Right hindlimb (tissue), 1 donor: ENCODE results near the gene PRR27.

Source experiments
- DNase-seq: peaks from one replicate; pipeline ENCODE4 v3.0.0-alpha.2; 2018

The PRR27 gene

DNA sequence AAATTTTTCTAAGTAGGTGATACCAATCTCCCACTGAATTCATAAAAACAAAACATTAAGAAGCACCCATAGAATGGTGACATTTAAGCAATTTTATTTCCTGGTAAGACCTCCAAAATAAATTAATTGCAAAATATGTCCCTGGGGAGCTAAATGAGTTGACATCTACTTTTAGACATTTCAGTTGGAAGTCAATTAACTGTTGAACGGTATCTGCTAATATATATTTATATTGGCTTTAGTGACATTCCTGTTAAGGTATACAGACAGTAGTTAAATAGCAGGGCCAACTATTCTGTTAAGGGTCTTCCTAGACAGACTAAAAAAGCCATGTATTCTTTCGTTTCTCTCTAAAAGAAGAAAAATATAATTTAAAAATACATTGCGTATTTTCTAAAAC is at the start of gene PRR27:
PRR27 (plus strand) TSS at position 301 of the 400 bp plus-strand sequence. CDS start 139 bp downstream, outside the sequence.
- no peak for DNase-seq

GRCh38 chr4:70110917-70111316 is 43.1 kb upstream of the PRR27 start:
- DNase-seq: no peak

DNA sequence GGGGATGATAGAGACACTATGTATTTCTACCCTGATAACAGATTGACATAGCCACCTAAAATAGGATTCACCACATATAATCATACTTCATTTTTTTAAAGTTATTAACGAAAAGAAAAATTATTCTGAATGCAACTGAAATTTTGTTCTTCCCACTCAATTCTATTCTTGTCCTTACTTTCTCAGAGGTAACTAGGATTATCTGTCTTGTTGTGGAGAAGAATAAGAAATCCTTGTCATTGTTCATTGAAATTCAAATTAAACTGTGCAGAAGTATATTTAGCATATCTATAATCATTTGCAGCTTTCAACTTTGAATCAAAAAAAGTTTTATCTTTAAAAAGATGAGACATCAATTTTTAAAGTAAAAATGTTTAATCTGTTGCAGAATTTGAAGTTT is 40.4 kb upstream of the PRR27 start:
- no peak for DNase-seq

DNA sequence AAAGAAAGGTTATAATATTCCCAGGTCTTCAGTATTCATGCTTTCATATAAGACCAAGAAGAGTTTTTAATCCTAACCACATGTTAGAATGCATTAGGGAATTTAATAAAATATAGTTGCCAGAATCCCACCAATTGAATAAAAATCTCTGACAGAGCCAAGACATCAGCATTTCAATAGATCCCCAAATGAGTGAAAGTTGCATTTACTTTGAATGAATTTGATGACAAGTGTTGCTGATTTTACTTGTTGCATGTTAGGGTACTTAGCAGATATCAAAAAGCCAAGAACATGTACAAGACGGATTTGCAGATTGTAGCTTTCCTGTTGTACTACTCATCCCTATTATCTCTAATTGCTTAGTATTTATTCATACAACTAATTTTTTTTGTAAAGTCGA is 39.9 kb upstream of the PRR27 start:
- DNase-seq: no peak

DNA sequence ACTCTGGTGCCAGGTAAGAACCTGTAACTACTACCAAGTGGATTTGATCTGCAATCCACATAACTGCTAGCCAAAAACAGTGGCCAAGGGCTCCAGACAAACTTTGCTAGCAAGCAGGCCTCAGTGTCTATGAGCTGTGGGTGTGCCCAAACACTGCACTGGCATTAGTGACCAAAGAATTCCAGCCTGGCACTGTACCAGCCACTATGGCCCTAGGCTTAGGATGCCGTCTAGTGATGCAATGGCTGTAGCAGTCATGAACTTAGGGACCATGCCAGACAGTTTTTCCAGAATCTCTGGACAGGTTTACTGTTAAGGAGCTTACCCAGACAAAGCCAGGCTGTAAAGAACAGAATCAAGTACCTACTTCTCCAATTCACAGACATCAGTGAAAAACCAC is 33.7 kb upstream of the PRR27 start:
- no peak for DNase-seq

GRCh38 chr4:70133473-70133872 is 20.6 kb upstream of the PRR27 start:
- no peak for DNase-seq

- DNase-seq: no peak
Measured at GRCh38 chr4:70138751-70139150, 15.3 kb upstream of the PRR27 start.

DNA sequence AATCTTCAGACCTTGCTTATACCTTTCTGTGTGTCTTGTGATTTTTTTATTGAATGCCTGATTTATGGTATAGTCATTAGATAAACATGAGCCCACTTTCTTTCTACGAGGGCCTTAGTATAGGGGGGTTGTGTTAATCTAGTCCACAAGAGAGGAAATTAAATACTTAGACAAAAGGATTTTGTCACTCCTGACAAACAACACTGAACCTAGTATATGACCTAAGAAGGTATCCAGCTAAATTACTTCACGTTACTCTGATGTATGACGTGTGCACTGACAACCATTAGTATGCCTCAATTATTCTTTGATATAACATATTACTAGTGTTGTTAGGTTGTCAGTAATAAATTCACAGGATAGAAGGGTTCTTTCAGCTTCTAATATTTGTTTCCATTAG is 2.8 kb upstream of the PRR27 start:
- no peak for DNase-seq

DNA sequence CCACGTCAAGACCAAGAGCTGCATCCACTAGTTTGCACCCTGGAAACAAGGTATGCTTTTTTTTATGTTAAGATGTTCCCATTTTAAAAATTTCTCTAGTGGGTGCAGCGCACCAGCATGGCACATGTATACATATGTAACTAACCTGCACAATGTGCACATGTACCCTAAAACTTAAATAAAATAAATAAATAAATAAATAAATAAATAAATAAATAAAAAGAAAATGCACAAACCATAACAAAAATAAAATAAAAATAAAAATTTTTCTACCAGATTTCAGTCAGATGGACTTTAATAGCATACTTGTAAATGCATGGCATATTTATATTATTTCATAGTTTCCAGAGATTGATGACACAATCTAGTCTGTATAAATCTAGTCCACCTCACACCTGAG is 1.9 kb upstream of the PRR27 start:
- no peak for DNase-seq

- DNase-seq: no peak
Measured at GRCh38 chr4:70158576-70158975, 4.5 kb downstream of the PRR27 start.

DNA sequence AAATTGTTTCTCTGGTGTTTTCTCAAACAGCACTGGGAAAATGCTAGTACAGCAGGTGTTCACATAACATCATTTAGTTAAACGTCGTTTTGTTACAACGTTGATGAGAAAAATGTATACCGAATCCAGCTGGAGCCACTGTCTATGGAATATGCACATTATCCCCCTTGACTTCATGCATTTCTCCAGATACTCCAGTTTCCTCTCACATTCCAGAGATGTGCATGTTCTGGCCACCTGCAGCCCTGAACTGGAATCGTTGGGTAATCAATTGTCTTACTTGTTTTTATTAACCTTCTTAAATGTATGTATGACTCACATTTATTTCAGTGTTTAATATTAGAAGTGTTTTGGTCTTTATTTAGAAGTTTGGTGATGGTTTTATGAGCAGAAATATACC is 23.1 kb downstream of the PRR27 start:
- DNase-seq: peak; percentile 26

- no peak for DNase-seq
Measured at GRCh38 chr4:70178075-70178660, 24.1 kb downstream of the PRR27 start.

GRCh38 chr4:70179811-70180210 is 25.8 kb downstream of the PRR27 start:
- no peak for DNase-seq

- DNase-seq: no peak
Measured at GRCh38 chr4:70181864-70182263, 27.8 kb downstream of the PRR27 start.

DNA sequence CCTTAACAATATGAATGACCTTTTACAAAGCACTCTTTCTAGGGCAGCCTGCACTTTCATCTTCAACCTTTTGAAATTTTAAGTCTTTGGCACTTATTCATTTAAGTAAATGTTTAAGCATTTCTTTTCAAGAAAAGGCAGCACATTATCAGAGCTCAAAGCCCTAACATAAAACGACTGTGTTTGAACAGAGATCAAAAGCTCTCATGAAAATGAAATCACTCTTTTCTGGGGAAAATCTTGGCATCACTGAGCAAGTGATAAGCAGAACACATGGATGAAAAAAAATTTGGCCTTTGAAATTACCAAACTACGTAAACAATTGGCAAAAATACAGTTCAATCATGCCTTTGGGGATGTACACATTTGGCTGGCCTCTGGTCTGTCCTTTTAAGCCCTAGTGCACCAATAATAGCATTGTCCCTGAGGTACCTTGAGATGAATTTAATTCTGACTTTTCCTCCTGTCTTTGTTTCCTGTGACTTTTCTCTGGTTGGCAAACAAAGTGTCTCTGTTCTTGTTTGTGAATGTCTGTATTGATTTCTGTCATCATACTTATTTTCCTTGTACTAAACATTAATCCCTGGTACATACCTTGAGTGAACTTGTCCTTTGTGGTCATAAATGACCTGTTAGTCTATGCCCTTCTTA is 28.6 kb downstream of the PRR27 start:
- DNase-seq: no peak

DNA sequence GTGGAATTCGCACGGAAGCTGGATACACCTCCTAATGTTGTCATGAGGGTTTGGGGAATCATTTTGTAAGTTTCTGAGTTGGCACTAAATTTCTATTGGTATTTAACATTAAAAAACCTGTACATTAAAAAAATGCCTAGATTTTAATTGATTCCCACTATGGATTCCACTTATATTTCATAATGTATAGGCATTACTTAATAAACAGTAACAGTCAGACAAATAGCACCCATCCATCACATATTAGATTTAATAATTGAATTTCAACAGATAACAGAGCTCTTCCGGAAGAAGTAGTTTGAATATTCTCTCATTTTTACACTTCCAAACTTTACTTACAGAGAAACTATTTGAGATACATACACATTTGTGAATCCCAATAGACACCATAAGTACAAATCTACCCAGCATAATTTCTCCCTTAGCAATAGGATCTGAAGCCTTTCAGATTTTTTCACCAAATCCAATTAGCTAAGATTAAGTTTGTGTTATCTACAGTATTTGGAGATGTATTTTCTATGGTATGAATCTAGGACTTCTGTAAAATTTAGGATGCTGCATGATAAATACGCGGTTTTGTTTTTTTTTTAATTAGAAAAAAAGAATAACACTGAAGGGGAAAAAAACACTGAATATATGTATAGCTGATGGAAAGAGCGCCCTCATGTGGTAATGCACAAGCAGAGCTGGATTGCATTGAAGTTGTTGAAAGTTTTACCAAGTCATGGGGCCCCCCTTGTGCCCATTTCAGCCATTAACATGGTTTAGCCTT is 29.3 kb downstream of the PRR27 start:
- DNase-seq: no peak

- no peak for DNase-seq
Measured at GRCh38 chr4:70183940-70184246, 29.9 kb downstream of the PRR27 start.

DNA sequence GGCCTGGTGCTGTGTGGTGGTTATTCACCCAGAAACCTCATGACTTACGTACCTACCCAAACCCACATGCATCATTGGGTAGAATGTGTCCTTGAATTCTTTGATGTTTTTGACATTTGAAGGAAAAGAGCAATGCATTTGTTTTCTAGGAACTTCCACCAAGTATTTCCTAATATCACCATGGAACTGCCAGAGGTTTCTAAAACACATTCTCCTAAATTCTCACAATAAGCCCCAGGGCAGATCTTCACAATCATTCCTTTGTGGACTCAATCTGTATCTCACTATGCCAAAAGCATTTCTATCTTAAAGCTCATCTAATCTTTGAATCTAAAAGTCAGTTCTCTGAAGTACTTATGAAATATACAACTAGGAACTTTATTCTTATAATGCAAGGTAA is 33.2 kb downstream of the PRR27 start:
- no peak for DNase-seq

- DNase-seq: no peak
Measured at GRCh38 chr4:70190579-70190978, 36.5 kb downstream of the PRR27 start.

GRCh38 chr4:70191647-70192046 is 37.6 kb downstream of the PRR27 start:
- DNase-seq: no peak

DNA sequence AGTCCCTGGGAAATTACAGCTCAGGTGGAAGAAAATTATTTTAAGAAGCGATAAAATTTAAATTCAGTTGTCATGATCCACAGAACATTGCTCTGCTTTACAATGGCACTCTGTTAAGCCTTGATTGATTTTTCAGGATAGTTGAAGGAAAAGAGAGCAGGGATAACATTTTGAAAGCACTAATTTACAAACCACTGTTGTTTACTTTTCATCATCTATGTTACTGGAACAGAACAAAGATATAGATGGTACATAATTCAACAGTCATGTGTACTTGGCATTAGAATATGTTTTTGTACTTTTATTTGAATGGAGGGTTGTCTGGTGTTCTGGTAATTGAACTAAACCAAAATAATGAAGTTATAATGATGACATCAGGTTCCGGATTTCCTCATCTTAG is 38.9 kb downstream of the PRR27 start:
- no peak for DNase-seq

DNA sequence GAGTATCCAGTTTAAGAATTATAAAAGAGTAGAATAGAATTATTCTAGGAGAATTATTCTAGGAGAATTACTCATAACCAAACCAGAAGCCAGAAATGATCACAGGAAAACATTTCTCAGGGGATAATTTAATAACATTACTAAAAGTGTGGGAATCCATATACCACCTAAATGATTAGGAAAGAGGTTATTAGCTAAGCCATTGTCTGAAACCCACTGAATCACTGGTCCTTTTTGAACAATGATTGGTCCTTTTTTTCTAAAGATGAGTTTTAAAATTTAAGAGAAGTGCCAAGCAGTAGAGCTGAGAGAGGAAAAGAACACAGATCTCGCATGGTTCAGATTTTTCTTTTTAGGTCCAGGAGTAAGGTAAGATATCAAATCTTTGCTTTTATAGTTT is 41.4 kb downstream of the PRR27 start, which contains the start of gene ODAM:
ODAM (plus strand) TSS at position 301 of the 400 bp plus-strand sequence. CDS start 819 bp downstream, outside the sequence.
- DNase-seq: no peak

DNA sequence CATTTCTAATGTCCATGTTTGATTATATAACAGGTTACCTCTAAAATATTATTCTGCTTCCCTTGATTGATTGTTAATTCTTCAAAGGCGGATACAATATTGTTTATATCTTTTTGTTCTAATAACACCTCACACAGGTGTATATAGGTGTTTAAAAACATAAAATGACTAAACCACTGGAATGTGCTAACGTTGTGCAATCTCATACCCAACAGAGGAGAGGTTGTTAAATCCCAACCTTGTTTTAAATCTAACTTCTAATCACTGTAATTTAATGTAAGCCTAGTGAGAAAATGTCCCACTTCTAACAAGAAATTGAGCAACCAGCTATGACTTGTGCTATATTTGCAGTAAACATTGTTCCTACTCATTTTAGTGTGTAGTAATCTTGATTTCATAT is 42.8 kb downstream of the PRR27 start:
- DNase-seq: no peak

DNA sequence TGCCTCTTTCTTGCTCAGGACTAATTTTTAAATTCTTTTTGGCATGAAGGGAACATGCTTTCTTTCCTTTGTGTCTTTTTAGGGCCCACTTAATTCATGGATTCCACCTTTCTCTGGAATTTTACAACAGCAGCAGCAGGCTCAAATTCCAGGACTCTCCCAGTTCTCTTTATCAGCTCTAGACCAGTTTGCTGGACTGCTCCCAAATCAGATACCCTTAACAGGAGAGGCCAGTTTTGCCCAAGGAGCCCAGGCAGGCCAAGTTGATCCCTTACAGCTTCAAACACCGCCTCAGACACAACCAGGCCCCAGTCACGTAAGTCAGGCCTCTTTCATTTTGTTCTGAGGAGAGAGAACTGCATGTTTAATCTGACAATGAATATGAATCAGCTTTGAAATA is 43.8 kb downstream of the PRR27 start:
- no peak for DNase-seq
